ENCODE measurements around the gene IFI44.

IFI44 gene

DNA sequence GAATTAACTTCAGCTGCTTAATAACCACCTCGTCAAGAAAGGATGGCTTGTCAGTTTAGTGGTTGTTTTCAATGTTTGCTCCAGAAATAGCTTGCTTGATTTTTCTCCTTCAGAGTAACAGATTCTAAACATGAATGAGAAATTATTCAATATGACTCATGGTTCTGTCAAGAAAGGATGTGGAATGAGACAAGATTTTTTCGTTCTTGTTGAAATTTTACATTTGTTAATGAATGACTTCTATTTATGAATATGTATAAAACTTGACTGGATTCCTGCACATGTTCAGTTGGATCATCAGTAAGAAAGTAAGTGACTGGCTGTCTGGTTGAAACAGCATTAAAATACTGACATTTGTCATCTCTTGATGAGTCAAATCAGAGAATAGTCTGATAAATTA is 38.3 kb downstream of the IFI44 start:
- ATAC-seq (ENCODE audit: low read depth) = peak; percentile 18; the same call in 1 of the 3 replicates

GRCh38 chr1:78688697-78689096 is 39.1 kb downstream of the IFI44 start:
- Histone ChIP-seq H3K4me3 (ENCODE audit: severe bottlenecking) (no peak overlapping the region), H3K27me3 (ENCODE audit: insufficient read depth, poor library complexity, severe bottlenecking) (no peaks in the 10 kb centered on the region), H3K9me3 (ENCODE audit: severe bottlenecking) (no peaks in the 10 kb centered on the region), H3K4me1 (ENCODE audit: insufficient read depth, poor library complexity, severe bottlenecking) (peaks cover 20% of the 10 kb centered on the region), H3K27ac (ENCODE audit: poor library complexity, severe bottlenecking) (peak overlapping the region; percentile 89), H3K36me3 (ENCODE audit: low read depth) (no peaks in the 10 kb centered on the region)
- peak; percentile 32; the same call in 2 of the 3 replicates for ATAC-seq (ENCODE audit: low read depth)
- TF ChIP-seq, protein P1, sequence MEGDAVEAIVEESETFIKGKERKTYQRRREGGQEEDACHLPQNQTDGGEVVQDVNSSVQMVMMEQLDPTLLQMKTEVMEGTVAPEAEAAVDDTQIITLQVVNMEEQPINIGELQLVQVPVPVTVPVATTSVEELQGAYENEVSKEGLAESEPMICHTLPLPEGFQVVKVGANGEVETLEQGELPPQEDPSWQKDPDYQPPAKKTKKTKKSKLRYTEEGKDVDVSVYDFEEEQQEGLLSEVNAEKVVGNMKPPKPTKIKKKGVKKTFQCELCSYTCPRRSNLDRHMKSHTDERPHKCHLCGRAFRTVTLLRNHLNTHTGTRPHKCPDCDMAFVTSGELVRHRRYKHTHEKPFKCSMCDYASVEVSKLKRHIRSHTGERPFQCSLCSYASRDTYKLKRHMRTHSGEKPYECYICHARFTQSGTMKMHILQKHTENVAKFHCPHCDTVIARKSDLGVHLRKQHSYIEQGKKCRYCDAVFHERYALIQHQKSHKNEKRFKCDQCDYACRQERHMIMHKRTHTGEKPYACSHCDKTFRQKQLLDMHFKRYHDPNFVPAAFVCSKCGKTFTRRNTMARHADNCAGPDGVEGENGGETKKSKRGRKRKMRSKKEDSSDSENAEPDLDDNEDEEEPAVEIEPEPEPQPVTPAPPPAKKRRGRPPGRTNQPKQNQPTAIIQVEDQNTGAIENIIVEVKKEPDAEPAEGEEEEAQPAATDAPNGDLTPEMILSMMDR (IDR thresholded peaks at IDR 0.05; ENCODE audit: poor library complexity, severe bottlenecking) = peak; percentile 73
- no peak for DNase-seq (ENCODE audit: low spot score)

More for the DNA sequence above, 38.3 kb downstream of the IFI44 start:
- Histone ChIP-seq H3K4me3 (ENCODE audit: severe bottlenecking) (no peak overlapping the region), H3K36me3 (ENCODE audit: low read depth) (no peaks in the 10 kb centered on the region), H3K4me1 (ENCODE audit: insufficient read depth, poor library complexity, severe bottlenecking) (peaks cover 19% of the 10 kb centered on the region), H3K27ac (ENCODE audit: poor library complexity, severe bottlenecking) (peak overlapping the region; percentile 89), H3K27me3 (ENCODE audit: insufficient read depth, poor library complexity, severe bottlenecking) (no peaks in the 10 kb centered on the region), H3K9me3 (ENCODE audit: severe bottlenecking) (no peaks in the 10 kb centered on the region)
- no peak for DNase-seq (ENCODE audit: low spot score)
- TF ChIP-seq, protein P1 (IDR thresholded peaks at IDR 0.05; ENCODE audit: poor library complexity, severe bottlenecking) = no peak

GRCh38 chr1:78690516-78690915 is 40.9 kb downstream of the IFI44 start:
- no peak for DNase-seq (ENCODE audit: low spot score)
- H3K9me3 ChIP-seq (ENCODE audit: severe bottlenecking) = no peaks in the 10 kb centered on the region
- ATAC-seq (ENCODE audit: low read depth) = no peak

GRCh38 chr1:78691995-78692747 is 42.5 kb downstream of the IFI44 start:
- Histone ChIP-seq H3K4me3 (ENCODE audit: severe bottlenecking) (no peak overlapping the region), H3K27ac (ENCODE audit: poor library complexity, severe bottlenecking) (peak overlapping the region; percentile 89), H3K36me3 (ENCODE audit: low read depth) (no peaks in the 10 kb centered on the region), H3K9me3 (ENCODE audit: severe bottlenecking) (no peaks in the 10 kb centered on the region), H3K27me3 (ENCODE audit: insufficient read depth, poor library complexity, severe bottlenecking) (no peaks in the 10 kb centered on the region), H3K4me1 (ENCODE audit: insufficient read depth, poor library complexity, severe bottlenecking) (peaks cover 16% of the 10 kb centered on the region)
- no peak for DNase-seq (ENCODE audit: low spot score)
- peak; percentile 87 for ATAC-seq (ENCODE audit: low read depth)
- TF ChIP-seq, protein P1 (IDR thresholded peaks at IDR 0.05; ENCODE audit: poor library complexity, severe bottlenecking) = no peak

More at GRCh38 chr1:78690516-78690915, 40.9 kb downstream of the IFI44 start:
- Histone ChIP-seq H3K4me3 (ENCODE audit: severe bottlenecking) (no peak overlapping the region), H3K27ac (ENCODE audit: poor library complexity, severe bottlenecking) (peak overlapping the region; percentile 89), H3K36me3 (ENCODE audit: low read depth) (no peaks in the 10 kb centered on the region), H3K4me1 (ENCODE audit: insufficient read depth, poor library complexity, severe bottlenecking) (peaks cover 20% of the 10 kb centered on the region), H3K27me3 (ENCODE audit: insufficient read depth, poor library complexity, severe bottlenecking) (no peaks in the 10 kb centered on the region)
- TF ChIP-seq, protein P1 (IDR thresholded peaks at IDR 0.05; ENCODE audit: poor library complexity, severe bottlenecking) = no peak

DNA sequence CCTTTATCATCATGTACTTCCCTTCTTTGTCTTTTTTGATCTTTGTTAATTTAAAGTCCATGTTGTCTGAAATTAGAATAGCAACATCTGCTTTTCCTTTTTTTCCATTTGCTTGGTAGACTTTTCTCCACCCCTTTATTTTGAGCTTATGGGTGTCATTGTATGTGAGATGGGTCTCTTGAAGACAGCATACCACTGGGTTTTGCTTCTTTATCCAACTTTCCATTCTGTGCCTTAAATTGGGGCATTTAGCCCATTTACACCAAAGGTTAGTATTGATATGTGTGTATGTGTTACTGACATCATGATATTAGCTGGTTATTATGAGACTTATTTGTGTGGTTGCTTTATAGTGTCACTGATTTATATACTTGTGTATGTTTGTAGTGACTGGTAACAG is 50.2 kb downstream of the IFI44 start:
- no peak overlapping the region for H3K4me3 ChIP-seq (ENCODE audit: severe bottlenecking)
- H3K4me1 ChIP-seq (ENCODE audit: insufficient read depth, poor library complexity, severe bottlenecking) = no peaks in the 10 kb centered on the region
- H3K27me3 ChIP-seq (ENCODE audit: insufficient read depth, poor library complexity, severe bottlenecking) = no peaks in the 10 kb centered on the region
- DNase-seq (ENCODE audit: low spot score) = no peak
- H3K9me3 ChIP-seq (ENCODE audit: severe bottlenecking) = no peaks in the 10 kb centered on the region
- ATAC-seq (ENCODE audit: low read depth) = no peak
- TF ChIP-seq, protein P1 (IDR thresholded peaks at IDR 0.05; ENCODE audit: poor library complexity, severe bottlenecking) = no peak
- H3K36me3 ChIP-seq (ENCODE audit: low read depth) = no peaks in the 10 kb centered on the region
- no peak overlapping the region for H3K27ac ChIP-seq (ENCODE audit: poor library complexity, severe bottlenecking)
